ENCODE results near the gene RBM26.

DNA sequence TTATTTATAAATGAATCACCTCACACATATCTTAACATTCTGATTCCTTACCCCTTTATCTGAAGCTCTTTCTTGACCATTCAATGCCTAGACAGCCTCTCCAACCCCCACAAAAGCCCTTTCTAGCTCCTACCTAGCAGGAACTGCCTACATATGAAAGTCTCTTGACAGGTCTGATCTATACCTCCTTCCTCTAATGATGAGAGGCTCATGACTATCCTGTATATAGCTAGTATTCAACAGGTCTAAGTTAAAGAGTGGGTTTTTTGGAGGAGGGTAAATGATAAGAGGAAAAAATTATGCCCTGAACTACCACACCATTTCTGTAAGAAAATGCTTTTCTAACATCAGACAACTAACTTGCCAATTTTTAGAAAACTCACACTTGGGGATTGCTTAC lies 47.0 kb downstream of the RBM26 start:
- no peak for TF ChIP-seq TEAD4 (IDR thresholded peaks at IDR 0.05)
- TF ChIP-seq CREB1 (IDR thresholded peaks at IDR 0.05; ENCODE audit: low read depth): no peak
- TF ChIP-seq, protein P1, sequence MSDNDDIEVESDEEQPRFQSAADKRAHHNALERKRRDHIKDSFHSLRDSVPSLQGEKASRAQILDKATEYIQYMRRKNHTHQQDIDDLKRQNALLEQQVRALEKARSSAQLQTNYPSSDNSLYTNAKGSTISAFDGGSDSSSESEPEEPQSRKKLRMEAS (IDR thresholded peaks at IDR 0.05): no peak
- TF ChIP-seq YY1 (IDR thresholded peaks at IDR 0.05; ENCODE audit: low read depth): no peak
- TF ChIP-seq, protein P2, sequence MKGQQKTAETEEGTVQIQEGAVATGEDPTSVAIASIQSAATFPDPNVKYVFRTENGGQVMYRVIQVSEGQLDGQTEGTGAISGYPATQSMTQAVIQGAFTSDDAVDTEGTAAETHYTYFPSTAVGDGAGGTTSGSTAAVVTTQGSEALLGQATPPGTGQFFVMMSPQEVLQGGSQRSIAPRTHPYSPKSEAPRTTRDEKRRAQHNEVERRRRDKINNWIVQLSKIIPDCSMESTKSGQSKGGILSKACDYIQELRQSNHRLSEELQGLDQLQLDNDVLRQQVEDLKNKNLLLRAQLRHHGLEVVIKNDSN (IDR thresholded peaks at IDR 0.05): no peak
